ENCODE measurements around the gene RPS2. TPM values are rescaled to one million over a fixed set of nuclear protein-coding genes. Genes with fewer than 3 reads are reported as not detected.

Gene RPS2
- total RNA-seq, 1 donor from 2014 or later, result 5,082 TPM

- Histone ChIP-seq H3K27me3 (ENCODE audit: control insufficient read depth, insufficient read depth, low read length) (peaks cover 47% of the 10 kb centered on the region), H3K36me3 (ENCODE audit: control insufficient read depth, insufficient read depth, low read length) (no peaks in the 10 kb centered on the region), H3K4me3 (ENCODE audit: low read depth, low read length) (no peak overlapping the region)
- DNase-seq (ENCODE audit: low read depth), result no peak
- FAIRE-seq, result no peak
- TF ChIP-seq, protein P1, sequence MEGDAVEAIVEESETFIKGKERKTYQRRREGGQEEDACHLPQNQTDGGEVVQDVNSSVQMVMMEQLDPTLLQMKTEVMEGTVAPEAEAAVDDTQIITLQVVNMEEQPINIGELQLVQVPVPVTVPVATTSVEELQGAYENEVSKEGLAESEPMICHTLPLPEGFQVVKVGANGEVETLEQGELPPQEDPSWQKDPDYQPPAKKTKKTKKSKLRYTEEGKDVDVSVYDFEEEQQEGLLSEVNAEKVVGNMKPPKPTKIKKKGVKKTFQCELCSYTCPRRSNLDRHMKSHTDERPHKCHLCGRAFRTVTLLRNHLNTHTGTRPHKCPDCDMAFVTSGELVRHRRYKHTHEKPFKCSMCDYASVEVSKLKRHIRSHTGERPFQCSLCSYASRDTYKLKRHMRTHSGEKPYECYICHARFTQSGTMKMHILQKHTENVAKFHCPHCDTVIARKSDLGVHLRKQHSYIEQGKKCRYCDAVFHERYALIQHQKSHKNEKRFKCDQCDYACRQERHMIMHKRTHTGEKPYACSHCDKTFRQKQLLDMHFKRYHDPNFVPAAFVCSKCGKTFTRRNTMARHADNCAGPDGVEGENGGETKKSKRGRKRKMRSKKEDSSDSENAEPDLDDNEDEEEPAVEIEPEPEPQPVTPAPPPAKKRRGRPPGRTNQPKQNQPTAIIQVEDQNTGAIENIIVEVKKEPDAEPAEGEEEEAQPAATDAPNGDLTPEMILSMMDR (IDR thresholded peaks at IDR 0.05; ENCODE audit: insufficient read depth, low read length, severe bottlenecking), result no peak
These were observed 45.2 kb downstream of the RPS2 start for GRCh38 chr16:1919327-1919998.

DNA sequence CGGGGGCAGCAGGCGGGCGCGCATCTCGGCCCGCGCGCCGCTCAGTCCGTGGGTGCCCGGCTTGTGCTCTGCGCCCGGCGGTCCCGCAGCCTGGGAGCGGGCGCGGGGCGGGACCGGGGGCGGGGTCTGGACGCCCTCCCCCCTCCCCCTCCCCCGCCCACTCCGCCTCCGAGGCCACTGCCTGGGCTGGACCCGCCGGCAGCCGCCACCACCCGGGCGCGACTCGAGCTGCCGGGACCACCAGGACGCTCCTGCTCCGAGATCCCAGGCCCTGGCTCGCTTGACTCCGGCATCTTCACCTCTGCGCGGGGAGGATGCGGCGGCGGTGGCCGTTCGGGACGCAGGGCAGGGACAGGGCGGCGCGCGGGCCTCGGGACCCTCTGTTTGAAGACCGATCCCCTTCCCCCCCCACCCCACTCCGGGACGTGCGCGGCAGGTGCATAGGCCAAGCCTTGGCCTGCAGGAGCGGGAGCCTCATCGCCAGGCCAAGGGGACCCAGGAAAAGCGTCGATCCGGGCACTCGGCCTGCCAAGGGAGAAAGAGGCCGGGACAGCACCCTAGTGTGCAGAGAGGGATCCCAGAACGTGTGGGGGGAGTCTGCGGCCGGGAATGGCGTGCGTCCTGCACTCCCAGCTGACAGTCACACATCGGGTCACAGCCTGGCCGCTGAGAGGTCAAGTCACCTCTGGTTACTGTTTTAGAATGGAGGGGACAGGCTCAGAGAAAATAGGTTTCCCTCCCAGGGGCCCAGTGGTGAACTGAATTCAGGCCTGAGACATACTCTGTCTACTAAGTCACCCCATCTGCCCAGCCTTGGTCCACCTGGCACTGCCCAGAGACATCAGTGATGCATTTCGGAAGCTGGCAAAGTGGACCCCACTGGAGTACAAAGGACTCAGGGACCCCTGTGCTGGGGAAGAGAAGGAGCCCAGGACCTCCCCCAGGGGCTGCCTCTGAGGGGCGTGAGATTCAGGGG lies 46.0 kb downstream of the RPS2 start, which contains the start of gene HS3ST6:
Gene HS3ST6, minus strand, starts transcription at position 65 of the 976 bp plus-strand sequence. CDS start 92 bp downstream, outside the sequence.
- FAIRE-seq (no peak), DNase-seq (ENCODE audit: low read depth) (no peak)
- Histone ChIP-seq H3K4me3 (ENCODE audit: low read depth, low read length) (no peak within 1 kb of the TSS), H3K27me3 (ENCODE audit: control insufficient read depth, insufficient read depth, low read length) (peaks cover 43% of the 10 kb centered on the region), H3K36me3 (ENCODE audit: control insufficient read depth, insufficient read depth, low read length) (no peaks in the 10 kb centered on the region)
- TF ChIP-seq, protein P1 (IDR thresholded peaks at IDR 0.05; ENCODE audit: insufficient read depth, low read length, severe bottlenecking), result no peak

DNA sequence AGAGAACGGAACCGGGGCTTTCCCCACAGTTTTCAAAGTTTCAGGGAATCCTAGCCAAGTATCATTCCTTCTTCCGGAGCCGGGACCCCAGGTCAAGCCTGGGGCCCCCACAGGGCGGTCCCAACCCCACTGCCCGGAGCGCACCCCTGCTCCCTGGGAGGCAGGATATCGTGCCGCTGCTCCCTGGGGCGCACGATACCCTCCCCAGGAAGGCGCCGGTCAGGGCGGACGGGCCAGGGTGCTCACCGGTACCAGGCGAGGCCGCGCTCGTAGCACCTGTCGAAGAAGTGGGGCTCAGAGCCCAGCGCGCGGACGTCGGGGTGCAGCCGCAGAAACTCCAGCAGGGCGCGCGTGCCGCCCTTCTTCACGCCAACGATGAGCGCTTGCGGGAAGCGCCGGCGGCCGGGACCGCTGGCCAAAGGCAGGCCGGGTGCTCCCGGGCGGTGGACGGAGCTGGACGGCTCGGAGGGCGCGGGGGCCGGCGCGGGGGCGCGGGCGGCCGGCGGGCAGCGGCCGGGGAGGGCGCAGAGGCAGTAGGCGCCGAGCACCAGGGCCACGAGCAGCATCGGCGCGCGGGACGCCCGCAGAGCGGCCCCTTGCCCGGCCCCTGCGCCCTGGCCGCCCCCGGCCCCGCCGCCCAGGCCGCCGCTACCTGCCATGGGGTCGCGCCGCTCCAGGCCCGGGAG lies 46.8 kb downstream of the RPS2 start:
- no peak for DNase-seq (ENCODE audit: low read depth)
- FAIRE-seq, result no peak
- Histone ChIP-seq H3K4me3 (ENCODE audit: low read depth, low read length) (no peak overlapping the region), H3K36me3 (ENCODE audit: control insufficient read depth, insufficient read depth, low read length) (no peaks in the 10 kb centered on the region), H3K27me3 (ENCODE audit: control insufficient read depth, insufficient read depth, low read length) (peaks cover 39% of the 10 kb centered on the region)
- TF ChIP-seq, protein P1 (IDR thresholded peaks at IDR 0.05; ENCODE audit: insufficient read depth, low read length, severe bottlenecking), result no peak

DNA sequence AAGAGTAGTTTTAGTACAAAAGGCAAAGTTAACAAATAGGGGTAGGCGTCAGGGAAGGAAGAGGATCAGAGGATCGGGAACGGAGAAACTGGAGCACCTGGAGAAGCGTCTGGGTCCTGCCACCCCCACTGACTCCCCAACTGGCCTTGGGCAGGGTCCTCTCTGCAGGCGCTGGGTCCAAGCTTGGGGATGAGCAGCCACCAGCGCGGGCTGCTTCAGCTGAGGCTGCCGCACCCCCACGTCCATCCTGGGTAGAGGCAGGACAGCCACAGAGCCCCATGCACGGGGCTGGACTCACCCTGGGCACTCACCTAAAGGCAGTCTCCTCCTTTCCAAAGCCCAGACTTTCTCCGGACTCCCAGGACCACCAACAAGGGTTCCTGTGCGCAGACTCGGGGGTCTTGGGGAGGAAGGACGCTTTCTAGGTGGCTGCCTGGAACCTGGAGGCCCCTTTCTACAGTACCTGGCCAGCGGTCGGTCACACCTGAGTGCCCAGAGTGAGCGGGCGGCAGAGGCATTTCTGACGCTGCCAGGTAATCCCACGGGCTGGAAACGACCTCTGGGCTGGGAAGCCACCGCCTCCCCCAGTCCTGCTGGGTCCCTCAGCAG lies 47.5 kb downstream of the RPS2 start:
- no peak overlapping the region for H3K4me3 ChIP-seq (ENCODE audit: low read depth, low read length)
- no peaks in the 10 kb centered on the region for H3K36me3 ChIP-seq (ENCODE audit: control insufficient read depth, insufficient read depth, low read length)
- H3K27me3 ChIP-seq (ENCODE audit: control insufficient read depth, insufficient read depth, low read length), result peaks cover 39% of the 10 kb centered on the region
- TF ChIP-seq, protein P1 (IDR thresholded peaks at IDR 0.05; ENCODE audit: insufficient read depth, low read length, severe bottlenecking), result no peak
- FAIRE-seq (no peak), DNase-seq (ENCODE audit: low read depth) (no peak)

DNA sequence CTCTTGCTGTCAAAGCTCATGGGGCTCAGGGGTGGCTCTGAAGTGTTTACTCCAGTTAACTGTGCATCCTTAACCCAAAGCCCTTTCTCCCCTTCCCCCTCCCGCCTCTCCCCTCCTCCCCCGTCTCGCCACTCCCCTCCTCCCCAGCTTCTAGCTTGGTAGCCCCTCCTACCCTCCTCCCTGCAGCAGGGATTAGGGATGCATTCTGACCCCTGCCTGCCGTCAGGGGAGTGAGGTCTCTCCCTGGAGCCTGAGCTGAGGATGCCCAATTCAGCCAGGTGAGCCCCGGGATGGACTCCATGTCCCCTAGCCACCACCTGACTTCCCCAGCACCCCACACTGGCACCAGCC lies 48.0 kb downstream of the RPS2 start:
- TF ChIP-seq, protein P1 (IDR thresholded peaks at IDR 0.05; ENCODE audit: insufficient read depth, low read length, severe bottlenecking), result no peak
- Histone ChIP-seq H3K36me3 (ENCODE audit: control insufficient read depth, insufficient read depth, low read length) (no peaks in the 10 kb centered on the region), H3K27me3 (ENCODE audit: control insufficient read depth, insufficient read depth, low read length) (peaks cover 39% of the 10 kb centered on the region), H3K4me3 (ENCODE audit: low read depth, low read length) (no peak overlapping the region)
- DNase-seq (ENCODE audit: low read depth) (no peak), FAIRE-seq (no peak)
